ENCODE measurements around the gene ADCK1.

- TF ChIP-seq LEF1 (IDR thresholded peaks at IDR 0.05; ENCODE audit: borderline replicate concordance) (no peak), SUZ12 (IDR thresholded peaks at IDR 0.05) (no peak), ARNT (IDR thresholded peaks at IDR 0.05) (no peak), FOXA1 (IDR thresholded peaks at IDR 0.05) (no peak), ELF4 (IDR thresholded peaks at IDR 0.05) (no peak), SP1 (IDR thresholded peaks at IDR 0.05) (no peak), BHLHE40 (IDR thresholded peaks at IDR 0.05; ENCODE audit: borderline replicate concordance) (no peak), L3MBTL2 (conservative IDR thresholded peaks at IDR 0.05) (no peak), NFRKB (IDR thresholded peaks at IDR 0.05) (no peak)
These were observed 38.0 kb downstream of the ADCK1 start for GRCh38 chr14:77837926-77838325.

All from HEK293T (cell line).